ENCODE results near the gene TRIAP1. TPM values are rescaled to one million over a fixed set of nuclear protein-coding genes. Genes with fewer than 3 reads are reported as not detected.

TRIAP1 gene
- total and polyA plus RNA-seq, 2 donors (not counting 3 experiments of a cell fraction or from before 2014, with no cell fraction given), result 26.1 to 46.0 TPM

Other genes starting within 250 kb of the TRIAP1 start
- gene RPLP0, start 245.3 kb downstream of the TRIAP1 start, total RNA-seq, result 2,020 and 2,099 TPM in 2 replicates
- gene RPLP0, start 245.3 kb downstream of the TRIAP1 start, polyA plus RNA-seq, result 7,015 and 7,522 TPM in 2 replicates
- 228 and 258 TPM in 2 replicates for gene PXN, start 180.7 kb downstream of the TRIAP1 start, total RNA-seq
- gene PXN, start 180.7 kb downstream of the TRIAP1 start, polyA plus RNA-seq, result 132 and 192 TPM in 2 replicates
- gene RNU4-2, start 154.5 kb downstream of the TRIAP1 start, total RNA-seq, result 2,424 and 7,220 TPM in 2 replicates
- gene RNU4-2, start 154.5 kb downstream of the TRIAP1 start, polyA plus RNA-seq, result under 0.01 TPM in 2 replicates
- 2,141 and 7,155 TPM in 2 replicates for gene RNU4-1, start 153.1 kb downstream of the TRIAP1 start, total RNA-seq
- gene RNU4-1, start 153.1 kb downstream of the TRIAP1 start, polyA plus RNA-seq, result under 0.01 TPM in 2 replicates
- 1.2 and 1.4 TPM in 2 replicates for gene SIRT4, start 144.1 kb downstream of the TRIAP1 start, total RNA-seq
- gene SIRT4, start 144.1 kb downstream of the TRIAP1 start, polyA plus RNA-seq, result 0.76 and 0.79 TPM in 2 replicates
- not detected in 2 replicates for gene PLA2G1B, start 118.6 kb downstream of the TRIAP1 start, total RNA-seq
- not detected in 2 replicates for gene PLA2G1B, start 118.6 kb downstream of the TRIAP1 start, polyA plus RNA-seq
- 0.12 TPM in 1 of 2 replicates, not detected in the other for gene MSI1, start 77.2 kb downstream of the TRIAP1 start, total RNA-seq
- 0.01 TPM in 1 of 2 replicates, not detected in the other for gene MSI1, start 77.2 kb downstream of the TRIAP1 start, polyA plus RNA-seq
- gene COX6A1, start 8.3 kb downstream of the TRIAP1 start, total RNA-seq, result 299 and 302 TPM in 2 replicates
- gene COX6A1, start 8.3 kb downstream of the TRIAP1 start, polyA plus RNA-seq, result 1,327 and 1,773 TPM in 2 replicates
- 28.8 and 33.1 TPM in 2 replicates for gene GATC, start 60 bp upstream of the TRIAP1 start, total RNA-seq
- 11.8 and 13.0 TPM in 2 replicates for gene GATC, start 60 bp upstream of the TRIAP1 start, polyA plus RNA-seq
- 226 and 238 TPM in 2 replicates for gene SRSF9, start 23.4 kb upstream of the TRIAP1 start, total RNA-seq
- 97.7 and 153 TPM in 2 replicates for gene SRSF9, start 23.4 kb upstream of the TRIAP1 start, polyA plus RNA-seq
- 469 TPM in 2 replicates for gene DYNLL1, start 49.7 kb upstream of the TRIAP1 start, total RNA-seq
- 538 and 600 TPM in 2 replicates for gene DYNLL1, start 49.7 kb upstream of the TRIAP1 start, polyA plus RNA-seq
- gene COQ5, start 82.8 kb upstream of the TRIAP1 start, total RNA-seq, result 19.7 and 27.2 TPM in 2 replicates
- gene COQ5, start 82.8 kb upstream of the TRIAP1 start, polyA plus RNA-seq, result 18.4 and 23.7 TPM in 2 replicates
- gene RNF10, start 88.0 kb upstream of the TRIAP1 start, total RNA-seq, result 192 and 236 TPM in 2 replicates
- gene RNF10, start 88.0 kb upstream of the TRIAP1 start, polyA plus RNA-seq, result 92.1 and 120 TPM in 2 replicates
- 25.7 and 30.5 TPM in 2 replicates for gene POP5, start 135.0 kb upstream of the TRIAP1 start, total RNA-seq
- gene POP5, start 135.0 kb upstream of the TRIAP1 start, polyA plus RNA-seq, result 56.7 and 60.2 TPM in 2 replicates
- gene CABP1, start 194.2 kb upstream of the TRIAP1 start, total RNA-seq, result 0.31 and 0.32 TPM in 2 replicates
- 0.07 TPM in 1 of 2 replicates, not detected in the other for gene CABP1, start 194.2 kb upstream of the TRIAP1 start, polyA plus RNA-seq
- 132 and 144 TPM in 2 replicates for gene MLEC, start 240.8 kb upstream of the TRIAP1 start, total RNA-seq
- 18.6 and 28.4 TPM in 2 replicates for gene MLEC, start 240.8 kb upstream of the TRIAP1 start, polyA plus RNA-seq